Trophoblast cell (in vitro differentiated cells and primary cell): Measurements from ENCODE around the gene ITPRIPL1.
A peak's percentile ranks its signal among the peaks of the same experiment; 100 is the strongest.

Source experiments
- DNase-seq, 2 donors: peaks; one replicate each; pipeline ENCODE4 v3.0.0-alpha.2; 2016
- H2AFZ ChIP-seq: 2 replicates; pipeline ENCODE4 v1.6.1; 2013; ENCODE audit warnings: low read length, moderate library complexity, mild to moderate bottlenecking; ENCODE audit not compliant: insufficient read depth, poor library complexity
- H2AK5ac ChIP-seq: 2 replicates; pipeline ENCODE4 v1.6.1; 2013; ENCODE audit warnings: mild to moderate bottlenecking, low read length
- H2BK120ac ChIP-seq: 2 replicates; pipeline ENCODE4 v1.6.1; 2013; ENCODE audit warnings: low read length, mild to moderate bottlenecking, moderate library complexity; ENCODE audit not compliant: insufficient read depth, poor library complexity
- H2BK12ac ChIP-seq: 2 replicates; pipeline ENCODE4 v1.6.1; 2013; ENCODE audit warnings: mild to moderate bottlenecking, low read length, moderate library complexity
- H2BK5ac ChIP-seq: 2 replicates; pipeline ENCODE4 v1.6.1; 2013; ENCODE audit warnings: low read length, low read depth, moderate library complexity, mild to moderate bottlenecking; ENCODE audit not compliant: poor library complexity
- H3K14ac ChIP-seq: 2 replicates; pipeline ENCODE4 v1.6.1; 2013; ENCODE audit warnings: mild to moderate bottlenecking, low read length
- H3K18ac ChIP-seq: 2 replicates; pipeline ENCODE4 v1.6.1; 2013; ENCODE audit warnings: mild to moderate bottlenecking, low read length
- H3K23ac ChIP-seq: 2 replicates; pipeline ENCODE4 v1.6.1; 2013; ENCODE audit warnings: low read length
- H3K27ac ChIP-seq: 2 replicates; pipeline ENCODE4 v1.5.1; 2013; ENCODE audit warnings: low read depth, mild to moderate bottlenecking, inconsistent platforms, low read length, moderate library complexity
- H3K27me3 ChIP-seq: 2 replicates; pipeline ENCODE4 v1.6.1; 2013; ENCODE audit warnings: inconsistent platforms, mild to moderate bottlenecking, low read length, moderate library complexity; ENCODE audit not compliant: insufficient read depth
- H3K36me3 ChIP-seq, 2 experiments: 1 replicate in 1 of 2; 2 replicates in 1 of 2; pipeline ENCODE4 v1.6.1; 2013; ENCODE audit warnings: low read length in 2 of 2, mild to moderate bottlenecking in 2 of 2, moderate library complexity in 1 of 2; ENCODE audit not compliant: insufficient read depth in 2 of 2, control insufficient read depth in 1 of 2
- H3K4ac ChIP-seq: 2 replicates; pipeline ENCODE4 v1.6.1; 2013; ENCODE audit warnings: low read depth, mild to moderate bottlenecking, low read length, moderate library complexity
- H3K4me1 ChIP-seq, 2 experiments: 1 replicate in 1 of 2; 2 replicates in 1 of 2; pipeline ENCODE4 v1.6.1; 2013; ENCODE audit warnings: low read length in 2 of 2, mild to moderate bottlenecking in 2 of 2, moderate library complexity in 1 of 2; ENCODE audit not compliant: insufficient read depth in 2 of 2, control insufficient read depth in 1 of 2
- H3K4me2 ChIP-seq: 2 replicates; pipeline ENCODE4 v1.6.1; 2013; ENCODE audit warnings: inconsistent platforms, mild to moderate bottlenecking, low read length, moderate library complexity
- H3K4me3 ChIP-seq: 2 replicates; pipeline ENCODE4 v1.5.1; 2013; ENCODE audit warnings: mild to moderate bottlenecking, low read depth, low read length, inconsistent platforms
- H3K79me1 ChIP-seq: one replicate; pipeline ENCODE4 v1.6.1; 2013; ENCODE audit warnings: low read length
- H3K79me2 ChIP-seq: 2 replicates; pipeline ENCODE4 v1.6.1; 2013; ENCODE audit warnings: low read length, mild to moderate bottlenecking; ENCODE audit not compliant: control insufficient read depth, insufficient read depth, poor library complexity
- H3K9ac ChIP-seq: 2 replicates; pipeline ENCODE4 v1.6.1; 2013; ENCODE audit warnings: mild to moderate bottlenecking, low read length
- H3K9me3 ChIP-seq: 2 replicates; pipeline ENCODE4 v1.6.1; 2013; ENCODE audit warnings: low read depth, mild to moderate bottlenecking, control low read depth, inconsistent platforms, low read length; ENCODE audit not compliant: insufficient read depth
- H4K12ac ChIP-seq: 2 replicates; pipeline ENCODE4 v1.6.1; 2013; ENCODE audit warnings: low read depth, mild to moderate bottlenecking, low read length, moderate library complexity
- H4K8ac ChIP-seq: 2 replicates; pipeline ENCODE4 v1.6.1; 2013; ENCODE audit warnings: low read depth, mild to moderate bottlenecking, low read length, moderate library complexity
- H4K91ac ChIP-seq: one replicate; pipeline ENCODE4 v1.6.1; 2013; ENCODE audit warnings: low read depth, mild to moderate bottlenecking, low read length, moderate library complexity
- WGBS: extraction: QIAGEN DNeasy Blood & Tissue Kit; methylation state at CpG from one replicate; pipeline ENCODE4 v1.1.7; 2013; ENCODE audit warnings: missing lambda C conversion rate; ENCODE audit not compliant: insufficient read length, insufficient coverage; ENCODE audit errors: extremely low coverage; 5-methylcytosine and 5-hydroxymethylcytosine counted together

ITPRIPL1 gene

DNA sequence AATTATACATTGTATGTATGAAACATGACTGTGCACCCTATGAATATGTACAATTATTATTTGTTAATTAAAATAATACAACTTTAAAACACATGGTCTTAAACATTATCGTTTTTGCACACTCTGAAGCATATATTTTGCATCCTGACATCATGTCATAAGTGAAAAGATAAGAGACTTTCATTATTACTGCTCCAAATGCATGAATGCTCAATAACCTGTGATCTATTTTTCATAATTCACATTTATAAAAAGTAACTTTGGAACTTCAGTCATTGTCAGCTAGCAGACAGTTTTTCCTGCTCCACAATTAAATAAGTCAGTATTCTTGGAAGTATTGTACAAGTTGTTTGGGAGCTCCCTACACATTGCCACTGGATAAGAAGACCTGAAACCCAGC lies 1.3 kb upstream of the ITPRIPL1 start:
- H2AFZ ChIP-seq: no peak overlapping the region
- H3K9ac ChIP-seq: no peak overlapping the region
- H3K4me1 ChIP-seq: peaks cover 7 to 18% of the 10 kb centered on the region in 2 experiments
- H3K79me1 ChIP-seq: no peaks in the 10 kb centered on the region
- H4K8ac ChIP-seq: no peak overlapping the region
- no peak overlapping the region for H2BK5ac ChIP-seq
- DNase-seq: no peak
- H3K14ac ChIP-seq: no peak overlapping the region
- peaks cover 37% of the 10 kb centered on the region for H3K27me3 ChIP-seq
- H3K27ac ChIP-seq: no peak overlapping the region
- no peak overlapping the region for H3K4me2 ChIP-seq
- H2BK120ac ChIP-seq: no peak overlapping the region
- peaks cover 2% of the 10 kb centered on the region in 2 experiments for H3K36me3 ChIP-seq
- no peak overlapping the region for H3K23ac ChIP-seq
- no peak overlapping the region for H4K12ac ChIP-seq
- H3K4ac ChIP-seq: no peak overlapping the region
- H3K18ac ChIP-seq: no peak overlapping the region
- H3K79me2 ChIP-seq: peaks cover 3% of the 10 kb centered on the region
- no peak overlapping the region for H4K91ac ChIP-seq
- peaks cover 4% of the 10 kb centered on the region for H3K9me3 ChIP-seq
- H3K4me3 ChIP-seq: no peak overlapping the region
- WGBS: no CpG with 5 or more reads among the region's 1 CpG
- H2BK12ac ChIP-seq: no peak overlapping the region
- no peak overlapping the region for H2AK5ac ChIP-seq

DNA sequence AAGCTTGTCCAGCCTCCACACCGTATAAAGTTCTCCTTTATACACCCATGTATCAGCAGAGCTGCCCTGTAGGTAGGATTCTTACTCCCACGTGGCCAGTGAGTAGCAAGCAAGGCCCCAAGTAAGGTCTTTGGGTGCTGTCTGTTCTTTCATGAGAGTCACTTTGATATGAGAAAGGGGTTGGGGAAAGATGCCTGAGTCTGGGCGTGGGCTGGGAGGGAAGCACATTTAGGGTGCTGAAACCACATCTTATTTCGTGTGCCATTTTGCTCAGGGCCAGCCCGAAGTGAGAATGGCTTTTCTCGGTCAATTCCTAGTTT lies 436 bp upstream of the ITPRIPL1 start:
- WGBS: no CpG with 5 or more reads among the region's 6 CpGs
- DNase-seq: no peak
- peaks cover 2% of the 10 kb centered on the region in 2 experiments for H3K36me3 ChIP-seq

DNA sequence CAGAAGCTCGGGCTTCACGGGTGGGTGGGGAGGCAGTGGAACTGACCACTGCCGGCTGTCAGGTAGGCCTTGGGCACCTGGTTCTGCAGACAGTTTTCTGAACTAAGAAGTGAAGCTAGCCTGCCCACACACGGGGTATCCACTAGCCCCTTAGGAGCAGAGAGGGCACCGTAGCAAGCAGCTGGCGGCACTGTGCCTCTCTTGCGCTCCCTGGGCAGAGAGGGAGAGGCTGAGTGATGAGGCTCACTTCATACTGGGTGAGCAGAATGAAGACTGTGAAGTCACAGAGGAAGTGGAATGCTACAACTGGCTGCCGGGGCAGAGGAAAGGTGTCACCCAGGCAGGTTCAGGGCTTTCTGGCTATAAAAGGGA lies 753 bp downstream of the ITPRIPL1 start:
- H3K4ac ChIP-seq: no peak overlapping the region
- no peak overlapping the region for H3K14ac ChIP-seq
- peaks cover 4% of the 10 kb centered on the region for H3K9me3 ChIP-seq
- H3K9ac ChIP-seq: no peak overlapping the region
- no peak overlapping the region for H2AK5ac ChIP-seq
- H3K27ac ChIP-seq: no peak overlapping the region
- H3K4me3 ChIP-seq: peak overlapping the region; percentile 2
- H2BK120ac ChIP-seq: no peak overlapping the region
- WGBS: no CpG with 5 or more reads among the region's 8 CpGs
- no peak overlapping the region for H2BK5ac ChIP-seq
- DNase-seq: no peak
- H3K79me1 ChIP-seq: no peaks in the 10 kb centered on the region
- peaks cover 2% of the 10 kb centered on the region in 2 experiments for H3K36me3 ChIP-seq
- no peak overlapping the region for H4K8ac ChIP-seq
- H3K18ac ChIP-seq: no peak overlapping the region
- H2AFZ ChIP-seq: no peak overlapping the region
- peaks cover 27% of the 10 kb centered on the region for H3K27me3 ChIP-seq
- H2BK12ac ChIP-seq: no peak overlapping the region
- H3K4me1 ChIP-seq: peaks cover 7 to 18% of the 10 kb centered on the region in 2 experiments
- no peak overlapping the region for H3K23ac ChIP-seq
- H4K91ac ChIP-seq: no peak overlapping the region
- H3K79me2 ChIP-seq: peaks cover 3% of the 10 kb centered on the region
- H4K12ac ChIP-seq: no peak overlapping the region
- peak overlapping the region; percentile 69 for H3K4me2 ChIP-seq

More for the DNA sequence above, 436 bp upstream of the ITPRIPL1 start:
- peak overlapping the region; percentile 67 for H3K4me3 ChIP-seq
- H3K9me3 ChIP-seq: peaks cover 4% of the 10 kb centered on the region
- no peak overlapping the region for H4K91ac ChIP-seq
- peak overlapping the region; percentile 69 for H3K4me2 ChIP-seq
- no peaks in the 10 kb centered on the region for H3K79me1 ChIP-seq
- no peak overlapping the region for H3K27ac ChIP-seq
- H2AK5ac ChIP-seq: no peak overlapping the region
- no peak overlapping the region for H2BK5ac ChIP-seq
- no peak overlapping the region for H3K23ac ChIP-seq
- no peak overlapping the region for H3K4ac ChIP-seq
- peaks cover 7 to 18% of the 10 kb centered on the region in 2 experiments for H3K4me1 ChIP-seq
- H3K9ac ChIP-seq: peak overlapping the region; percentile 45
- H3K18ac ChIP-seq: no peak overlapping the region
- H2AFZ ChIP-seq: peak overlapping the region; percentile 97
- peak overlapping the region; percentile 25 for H4K8ac ChIP-seq
- no peak overlapping the region for H2BK120ac ChIP-seq
- H4K12ac ChIP-seq: no peak overlapping the region
- no peak overlapping the region for H2BK12ac ChIP-seq
- H3K79me2 ChIP-seq: peaks cover 3% of the 10 kb centered on the region
- no peak overlapping the region for H3K14ac ChIP-seq
- H3K27me3 ChIP-seq: peaks cover 34% of the 10 kb centered on the region

DNA sequence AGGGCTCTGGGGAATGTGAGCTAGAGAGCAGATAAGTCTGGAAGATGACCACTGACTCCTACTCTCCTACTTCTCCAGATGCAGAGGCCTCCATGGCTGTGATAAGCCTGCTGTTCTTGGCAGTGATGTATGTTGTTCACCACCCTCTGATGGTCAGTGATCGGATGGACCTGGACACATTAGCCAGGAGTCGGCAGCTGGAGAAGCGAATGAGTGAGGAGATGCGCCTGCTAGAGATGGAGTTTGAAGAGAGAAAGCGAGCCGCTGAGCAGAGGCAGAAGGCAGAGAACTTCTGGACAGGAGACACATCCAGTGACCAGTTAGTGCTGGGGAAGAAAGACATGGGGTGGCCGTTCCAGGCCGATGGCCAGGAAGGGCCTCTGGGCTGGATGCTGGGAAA lies 1.4 kb downstream of the ITPRIPL1 start:
- Histone ChIP-seq H2BK120ac (no peak overlapping the region), H3K79me1 (no peaks in the 10 kb centered on the region), H3K4me1 (peaks cover 4 to 13% of the 10 kb centered on the region in 2 experiments), H3K4ac (no peak overlapping the region), H2BK12ac (no peak overlapping the region), H3K27me3 (peaks cover 20% of the 10 kb centered on the region), H4K8ac (no peak overlapping the region), H3K18ac (no peak overlapping the region), H3K9me3 (peaks cover 4% of the 10 kb centered on the region), H2AK5ac (no peak overlapping the region), H3K79me2 (peaks cover 3% of the 10 kb centered on the region), H3K9ac (no peak overlapping the region), H3K4me3 (no peak overlapping the region), H2BK5ac (no peak overlapping the region), H3K23ac (no peak overlapping the region), H3K36me3 (peaks cover 2% of the 10 kb centered on the region in 2 experiments), H4K91ac (no peak overlapping the region), H3K27ac (no peak overlapping the region), H4K12ac (peak overlapping the region; percentile 21), H3K4me2 (no peak overlapping the region), H2AFZ (no peak overlapping the region), H3K14ac (no peak overlapping the region)
- DNase-seq: no peak
- no CpG with 5 or more reads among the region's 8 CpGs for WGBS
